Neural progenitor cell (in vitro differentiated cells): ENCODE measurements around the gene NR1D1.

Source experiments
- CTCF ChIP-seq: fragments of 200-600 bp; sonication (generic); IDR thresholded peaks from 2 replicates; pipeline ENCODE4 v1.5.1; 2017; ENCODE audit warnings: antibody characterized with exemption, mild to moderate bottlenecking
- EZH2 ChIP-seq: fragments of 200-600 bp; sonication (generic); IDR thresholded peaks from 2 replicates; pipeline ENCODE4 v1.6.1; 2017; ENCODE audit warnings: antibody characterized with exemption, mild to moderate bottlenecking, moderate library complexity

- no peak for TF ChIP-seq CTCF
- TF ChIP-seq EZH2: no peak
Observed at GRCh38 chr17:40089077-40089895, 11.1 kb downstream of the NR1D1 start.
